Bone marrow (tissue), 2 donors: ENCODE measurements around the gene PRICKLE4.
"Not testable (repeated sequence)": the region's sequence is repeated elsewhere in the genome, so short reads cannot be mapped to it uniquely, and the experiment has no call there.

ENCODE experiments used
- DNase-seq, 2 donors: peaks; one replicate each; lab custom pipeline; 2025; lab: John Stamatoyannopoulos, UW

The PRICKLE4 gene

GRCh38 chr6:41798901-41799558 lies 18.4 kb downstream of the PRICKLE4 start:
- DNase-seq: no peak

GRCh38 chr6:41799559-41799911 lies 19.0 kb downstream of the PRICKLE4 start:
- no peak for DNase-seq

DNA sequence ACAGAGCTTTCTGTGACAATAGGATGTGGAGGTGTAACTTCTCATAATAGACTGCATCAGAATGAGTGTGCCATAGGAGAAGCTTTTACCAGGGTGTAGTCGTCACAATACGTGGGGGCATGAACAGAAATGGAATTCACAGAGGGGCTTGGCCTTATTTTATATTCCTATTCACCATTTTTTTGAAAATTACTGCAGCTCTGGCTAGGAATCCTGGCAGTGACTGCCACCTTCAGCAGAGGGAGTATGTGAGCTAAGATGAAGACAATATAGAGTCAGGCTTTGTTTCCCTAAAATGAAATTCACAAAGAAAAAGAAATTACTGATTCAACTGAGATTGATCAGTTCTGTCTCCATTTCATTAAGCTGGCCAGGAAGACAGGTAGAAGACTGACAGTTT lies 20.8 kb downstream of the PRICKLE4 start:
- DNase-seq: no peak

- no peak for DNase-seq
Observed at GRCh38 chr6:41805830-41806774, 25.5 kb downstream of the PRICKLE4 start.

- no peak for DNase-seq
Observed at GRCh38 chr6:41811095-41811494, 30.5 kb downstream of the PRICKLE4 start.

DNA sequence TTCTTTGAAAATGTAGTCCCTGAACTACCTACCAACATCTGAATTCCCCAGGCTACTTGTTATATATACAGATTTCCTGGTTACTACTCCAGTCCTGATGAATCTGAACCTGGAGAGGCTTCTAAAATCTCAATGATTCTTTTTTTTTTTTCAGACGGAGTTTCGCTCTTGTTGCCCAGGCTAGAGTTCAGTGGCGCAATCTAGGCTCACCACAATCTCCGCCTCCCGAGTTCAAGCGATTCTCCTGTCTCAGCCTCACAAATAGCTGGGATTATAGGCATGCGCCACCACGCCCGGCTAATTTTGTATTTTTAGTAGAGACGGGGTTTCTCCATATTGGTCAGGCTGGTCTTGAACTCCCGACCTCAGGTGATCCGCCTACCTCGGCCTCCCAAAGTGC lies 31.4 kb downstream of the PRICKLE4 start:
- not testable (repeated sequence) for DNase-seq

DNA sequence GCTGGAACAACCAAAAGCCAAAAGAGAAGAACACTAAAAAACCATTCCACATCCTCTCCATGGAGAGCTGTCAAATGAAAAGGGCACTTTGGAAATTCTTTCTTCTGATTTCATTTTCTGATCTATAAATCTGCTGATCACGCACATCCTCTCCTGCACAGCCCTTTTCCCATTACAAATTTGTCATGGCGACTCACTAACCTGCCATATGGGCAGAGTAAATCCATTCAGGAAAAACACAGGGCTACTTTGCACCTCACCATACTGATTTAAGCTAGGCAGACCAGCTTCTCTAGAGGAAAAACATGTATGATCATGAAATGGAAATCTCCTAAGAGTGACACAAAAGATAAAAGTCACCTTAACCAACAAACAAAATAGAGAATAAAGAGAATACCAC lies 32.9 kb downstream of the PRICKLE4 start:
- no peak for DNase-seq

- no peak for DNase-seq
Observed at GRCh38 chr6:41813956-41814355, 33.4 kb downstream of the PRICKLE4 start.

DNA sequence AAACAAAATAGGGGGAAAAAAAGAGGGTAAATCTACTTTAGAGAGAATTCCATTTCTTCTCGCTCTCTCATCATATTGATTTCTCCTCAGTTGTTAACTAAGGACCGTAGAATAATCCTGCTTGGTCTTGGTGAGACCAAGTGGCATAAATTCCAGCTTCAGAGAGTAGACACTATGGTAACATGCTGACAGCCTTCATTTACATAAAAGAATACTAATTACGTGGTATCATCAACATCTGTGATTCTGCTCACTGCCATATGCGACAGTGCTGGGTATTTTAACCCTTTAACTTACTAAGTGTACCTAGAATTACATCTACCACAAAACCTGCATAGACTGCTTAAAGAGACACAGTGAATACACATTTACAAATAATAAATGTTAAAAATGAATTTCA lies 34.0 kb downstream of the PRICKLE4 start:
- no peak for DNase-seq

GRCh38 chr6:41815587-41815986 lies 35.0 kb downstream of the PRICKLE4 start:
- DNase-seq: no peak

GRCh38 chr6:41818271-41819054 lies 37.9 kb downstream of the PRICKLE4 start:
- no peak for DNase-seq

- DNase-seq: no peak
Observed at GRCh38 chr6:41821266-41821665, 40.7 kb downstream of the PRICKLE4 start.

DNA sequence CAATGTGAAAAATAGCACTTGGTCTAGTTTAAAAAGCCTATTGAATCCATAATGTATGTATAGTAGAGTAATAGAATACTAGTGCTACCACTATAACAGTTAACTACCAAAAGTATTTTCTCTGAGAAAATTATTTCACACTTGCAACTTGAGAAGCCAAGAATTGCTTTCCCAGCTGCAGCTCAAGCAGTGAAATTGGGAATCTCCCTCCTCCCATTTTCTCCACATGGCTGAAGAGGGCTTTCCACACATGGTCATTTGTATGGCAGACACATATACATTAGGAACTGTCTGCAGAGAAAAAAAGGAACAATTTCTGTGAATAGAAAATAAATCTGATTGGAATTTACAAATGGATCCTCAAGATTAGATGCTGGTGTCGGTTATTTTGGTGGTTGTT lies 41.4 kb downstream of the PRICKLE4 start:
- no peak for DNase-seq

GRCh38 chr6:41823178-41823577 lies 42.6 kb downstream of the PRICKLE4 start:
- no peak for DNase-seq

GRCh38 chr6:41824571-41825569 lies 44.3 kb downstream of the PRICKLE4 start:
- DNase-seq: no peak

GRCh38 chr6:41826343-41827022 lies 45.9 kb downstream of the PRICKLE4 start:
- no peak for DNase-seq

DNA sequence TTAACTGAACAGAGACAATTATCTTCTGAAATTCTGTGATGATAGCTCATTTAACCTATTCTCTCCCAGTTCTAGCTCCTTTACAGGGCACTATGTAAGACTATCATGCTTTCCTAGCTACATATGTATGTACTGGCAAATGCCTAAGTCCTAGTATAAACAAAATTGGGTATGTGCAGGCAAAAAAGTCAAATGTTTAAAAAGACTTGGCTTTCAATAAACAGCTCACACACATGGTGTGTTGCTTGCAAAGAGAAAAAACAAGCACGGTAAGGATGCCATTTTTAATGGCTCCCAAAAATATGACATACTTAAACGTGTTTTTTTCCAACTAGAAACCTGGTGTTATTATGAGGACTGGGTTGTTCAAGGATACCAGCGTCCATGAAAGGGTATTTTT lies 51.7 kb downstream of the PRICKLE4 start:
- no peak for DNase-seq

- no peak for DNase-seq
Observed at GRCh38 chr6:41836022-41836659, 55.6 kb downstream of the PRICKLE4 start.

DNA sequence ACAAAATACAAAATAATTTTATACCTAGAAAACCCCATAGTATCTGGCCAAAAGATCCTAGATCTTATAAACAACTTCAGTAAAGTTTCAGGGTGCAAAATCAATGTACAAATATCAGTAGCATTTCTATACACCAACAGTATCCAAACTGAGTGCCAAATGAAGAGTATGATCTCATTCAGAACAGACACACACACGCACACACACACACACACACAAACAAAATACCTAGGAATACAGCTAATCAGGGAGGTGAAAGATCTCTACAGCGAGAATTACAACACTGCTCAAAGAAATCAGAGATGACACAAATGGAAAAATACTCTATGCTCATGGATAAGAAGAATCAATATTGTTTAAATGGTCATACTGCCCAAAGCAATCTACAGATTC lies 56.1 kb downstream of the PRICKLE4 start:
- no peak for DNase-seq
